Endothelial cell of umbilical vein (primary cell): ENCODE results near the gene TTYH2.

Experiments used
- EZH2 ChIP-seq: IDR thresholded peaks from 2 replicates; pipeline ENCODE4 v1.6.1; 2012; ENCODE audit warnings: borderline replicate concordance, low read depth, mild to moderate bottlenecking, moderate library complexity, low read length, inconsistent platforms; ENCODE audit not compliant: severe bottlenecking
- FOS ChIP-seq: IDR thresholded peaks from 2 replicates; pipeline ENCODE4 v1.6.1; 2011; ENCODE audit warnings: mild to moderate bottlenecking, low read length, moderate library complexity, borderline replicate concordance; ENCODE audit not compliant: insufficient read depth
- GATA2 ChIP-seq: IDR thresholded peaks from 2 replicates; pipeline ENCODE4 v1.7.0; 2011; ENCODE audit warnings: low read depth, mild to moderate bottlenecking, moderate library complexity, mixed read lengths, low read length; ENCODE audit not compliant: insufficient read length, insufficient read depth
- JUN ChIP-seq: IDR thresholded peaks from 2 replicates; pipeline ENCODE4 v1.6.1; 2011; ENCODE audit warnings: borderline replicate concordance, low read depth; ENCODE audit not compliant: insufficient read length, insufficient read depth
- MYC ChIP-seq: IDR thresholded peaks from one replicate; pipeline ENCODE4 v1.6.1; 2011; ENCODE audit warnings: mild to moderate bottlenecking, low read depth, low read length
- POLR2A ChIP-seq: IDR thresholded peaks from 2 replicates; pipeline ENCODE4 v1.6.1; 2012; ENCODE audit warnings: low read depth, mild to moderate bottlenecking, control low read depth, low read length
- POLR2AphosphoS5 ChIP-seq: IDR thresholded peaks from 2 replicates; pipeline ENCODE4 v1.6.1; 2012; ENCODE audit warnings: low read depth, mild to moderate bottlenecking, control low read depth, low read length, moderate library complexity; ENCODE audit not compliant: insufficient read depth
- TF ChIP-seq, protein P1 (sequence below), 2 donors: IDR thresholded peaks; 1 replicate in 1 of 2; 2 replicates in 1 of 2; pipeline ENCODE4 v1.5.1; 2011; ENCODE audit warnings: low read length in 2 of 2, mild to moderate bottlenecking in 2 of 2, moderate library complexity in 2 of 2, control low read depth in 1 of 2, inconsistent platforms in 1 of 2, low read depth in 1 of 2; ENCODE audit not compliant: insufficient read depth in 1 of 2; ENCODE audit errors: extremely low read depth in 1 of 2
- TF ChIP-seq, protein P2 (sequence below): IDR thresholded peaks from 2 replicates; pipeline ENCODE4 v1.6.1; 2011; ENCODE audit not compliant: insufficient read depth, insufficient read length

DNA sequence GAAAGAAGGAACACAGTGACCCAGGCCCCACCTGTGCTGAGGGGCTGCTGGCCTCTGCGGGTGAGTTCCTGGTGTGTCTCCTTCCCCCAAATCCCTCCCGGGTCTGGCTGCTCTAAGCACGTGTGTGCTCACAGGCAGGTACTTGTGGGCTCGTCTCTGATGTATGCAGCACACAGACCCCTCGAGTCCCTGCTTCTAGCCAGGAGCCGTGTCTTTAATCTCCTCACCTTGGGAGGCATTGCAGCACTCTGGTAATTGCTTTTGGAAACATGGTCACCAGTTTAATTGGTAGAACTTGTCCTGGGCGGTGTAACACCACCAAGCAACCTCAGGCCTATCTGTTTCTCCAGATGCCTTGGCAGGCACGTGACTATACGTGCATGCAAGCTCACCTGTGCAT, 18.7 kb upstream of the TTYH2 start:
- TF ChIP-seq POLR2A (no peak), EZH2 (no peak), MYC (no peak), POLR2AphosphoS5 (no peak), FOS (no peak), JUN (no peak), GATA2 (no peak)
- TF ChIP-seq, protein P1, sequence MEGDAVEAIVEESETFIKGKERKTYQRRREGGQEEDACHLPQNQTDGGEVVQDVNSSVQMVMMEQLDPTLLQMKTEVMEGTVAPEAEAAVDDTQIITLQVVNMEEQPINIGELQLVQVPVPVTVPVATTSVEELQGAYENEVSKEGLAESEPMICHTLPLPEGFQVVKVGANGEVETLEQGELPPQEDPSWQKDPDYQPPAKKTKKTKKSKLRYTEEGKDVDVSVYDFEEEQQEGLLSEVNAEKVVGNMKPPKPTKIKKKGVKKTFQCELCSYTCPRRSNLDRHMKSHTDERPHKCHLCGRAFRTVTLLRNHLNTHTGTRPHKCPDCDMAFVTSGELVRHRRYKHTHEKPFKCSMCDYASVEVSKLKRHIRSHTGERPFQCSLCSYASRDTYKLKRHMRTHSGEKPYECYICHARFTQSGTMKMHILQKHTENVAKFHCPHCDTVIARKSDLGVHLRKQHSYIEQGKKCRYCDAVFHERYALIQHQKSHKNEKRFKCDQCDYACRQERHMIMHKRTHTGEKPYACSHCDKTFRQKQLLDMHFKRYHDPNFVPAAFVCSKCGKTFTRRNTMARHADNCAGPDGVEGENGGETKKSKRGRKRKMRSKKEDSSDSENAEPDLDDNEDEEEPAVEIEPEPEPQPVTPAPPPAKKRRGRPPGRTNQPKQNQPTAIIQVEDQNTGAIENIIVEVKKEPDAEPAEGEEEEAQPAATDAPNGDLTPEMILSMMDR (IDR thresholded peaks at IDR 0.05; ENCODE audit: extremely low read depth in 1 of 2, insufficient read depth in 1 of 2, low read depth in 1 of 2, low read length in 2 of 2): no peak
- TF ChIP-seq, protein P2, sequence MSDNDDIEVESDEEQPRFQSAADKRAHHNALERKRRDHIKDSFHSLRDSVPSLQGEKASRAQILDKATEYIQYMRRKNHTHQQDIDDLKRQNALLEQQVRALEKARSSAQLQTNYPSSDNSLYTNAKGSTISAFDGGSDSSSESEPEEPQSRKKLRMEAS: no peak
